ENCODE data around the gene NPM1.
"Not testable (repeated sequence)": the region's sequence is repeated elsewhere in the genome, so short reads cannot be mapped to it uniquely, and the experiment has no call there.

NPM1 gene

GRCh38 chr5:171395042-171395441 lies 7.4 kb downstream of the NPM1 start:
- no peak overlapping the region for H3K4me3 ChIP-seq (ENCODE audit: low read depth, low read length)
- DNase-seq (ENCODE audit: low read depth), result peak; percentile 3
- TF ChIP-seq CTCF (IDR thresholded peaks at IDR 0.05; ENCODE audit: low read depth, low read length) (no peak), MYC (IDR thresholded peaks at IDR 0.05; ENCODE audit: low read depth, low read length) (no peak), MAX (IDR thresholded peaks at IDR 0.05; ENCODE audit: low read depth, low read length) (no peak), POLR2A (IDR thresholded peaks at IDR 0.05; ENCODE audit: extremely low read depth, insufficient read length) (no peak)

- peak overlapping the region; percentile 6 for H3K4me3 ChIP-seq (ENCODE audit: low read depth, low read length)
- DNase-seq (ENCODE audit: low read depth), result peak; percentile 0
These were observed 8.9 kb downstream of the NPM1 start for GRCh38 chr5:171396583-171396982.

GRCh38 chr5:171397190-171397589 lies 9.5 kb downstream of the NPM1 start:
- DNase-seq (ENCODE audit: low read depth), result peak; percentile 12
- H3K4me3 ChIP-seq (ENCODE audit: low read depth, low read length), result peak overlapping the region; percentile 6
- TF ChIP-seq CTCF (IDR thresholded peaks at IDR 0.05; ENCODE audit: low read depth, low read length), result no peak
- no peak for TF ChIP-seq POLR2A (IDR thresholded peaks at IDR 0.05; ENCODE audit: extremely low read depth, insufficient read length)
- no peak for TF ChIP-seq MAX (IDR thresholded peaks at IDR 0.05; ENCODE audit: low read depth, low read length)
- TF ChIP-seq MYC (IDR thresholded peaks at IDR 0.05; ENCODE audit: low read depth, low read length), result no peak

- H3K4me3 ChIP-seq (ENCODE audit: low read depth, low read length), result no peak overlapping the region
- TF ChIP-seq POLR2A (IDR thresholded peaks at IDR 0.05; ENCODE audit: extremely low read depth, insufficient read length) (no peak), CTCF (IDR thresholded peaks at IDR 0.05; ENCODE audit: low read depth, low read length) (no peak), MAX (IDR thresholded peaks at IDR 0.05; ENCODE audit: low read depth, low read length) (no peak), MYC (IDR thresholded peaks at IDR 0.05; ENCODE audit: low read depth, low read length) (no peak)
- DNase-seq (ENCODE audit: low read depth), result no peak
These were observed 9.9 kb downstream of the NPM1 start for GRCh38 chr5:171397599-171397998.

- H3K4me3 ChIP-seq (ENCODE audit: low read depth, low read length); DNase-seq (ENCODE audit: low read depth): not testable (repeated sequence)
These were observed 11.0 kb downstream of the NPM1 start for GRCh38 chr5:171398660-171399059.

GRCh38 chr5:171400169-171400568 lies 12.5 kb downstream of the NPM1 start:
- DNase-seq (ENCODE audit: low read depth), result no peak
- no peak for TF ChIP-seq POLR2A (IDR thresholded peaks at IDR 0.05; ENCODE audit: extremely low read depth, insufficient read length)
- no peak for TF ChIP-seq MAX (IDR thresholded peaks at IDR 0.05; ENCODE audit: low read depth, low read length)
- no peak for TF ChIP-seq MYC (IDR thresholded peaks at IDR 0.05; ENCODE audit: low read depth, low read length)
- no peak for TF ChIP-seq CTCF (IDR thresholded peaks at IDR 0.05; ENCODE audit: low read depth, low read length)
- H3K4me3 ChIP-seq (ENCODE audit: low read depth, low read length), result no peak overlapping the region

- no peak for DNase-seq (ENCODE audit: low read depth)
- H3K4me3 ChIP-seq (ENCODE audit: low read depth, low read length), result no peak overlapping the region
- TF ChIP-seq MAX (IDR thresholded peaks at IDR 0.05; ENCODE audit: low read depth, low read length) (no peak), CTCF (IDR thresholded peaks at IDR 0.05; ENCODE audit: low read depth, low read length) (no peak), MYC (IDR thresholded peaks at IDR 0.05; ENCODE audit: low read depth, low read length) (no peak), POLR2A (IDR thresholded peaks at IDR 0.05; ENCODE audit: extremely low read depth, insufficient read length) (no peak)
These were observed 13.7 kb downstream of the NPM1 start for GRCh38 chr5:171401167-171401947.

- DNase-seq (ENCODE audit: low read depth); H3K4me3 ChIP-seq (ENCODE audit: low read depth, low read length): not testable (repeated sequence)
These were observed 15.1 kb downstream of the NPM1 start for GRCh38 chr5:171402751-171403150.
